ELR (cell line): ENCODE measurements around the gene GABRA1.

ENCODE experiments used
- DNase-seq: peaks from one replicate; pipeline ENCODE4 v3.0.0-alpha.2; 2015; ENCODE audit warnings: low read depth

Gene GABRA1

GRCh38 chr5:161847941-161848391, at the start of gene GABRA1:
Gene GABRA1 (plus strand): TSS chr5:161848120. CDS start chr5:161850811, 2,691 bp downstream.
- no peak for DNase-seq

- DNase-seq, result no peak
Observed at GRCh38 chr5:161799316-161799715, 48.6 kb upstream of the GABRA1 start.

GRCh38 chr5:161804263-161804662, 43.7 kb upstream of the GABRA1 start:
- no peak for DNase-seq

- DNase-seq, result no peak
Observed at GRCh38 chr5:161846746-161847145, 1.2 kb upstream of the GABRA1 start.

GRCh38 chr5:161847447-161847846, 473 bp upstream of the GABRA1 start:
- DNase-seq, result no peak

GRCh38 chr5:161850491-161850890, 2.6 kb downstream of the GABRA1 start:
- no peak for DNase-seq

GRCh38 chr5:161851691-161852299, 3.9 kb downstream of the GABRA1 start:
- DNase-seq, result peak; percentile 0

- DNase-seq, result no peak
Observed at GRCh38 chr5:161857358-161857757, 9.4 kb downstream of the GABRA1 start.

GRCh38 chr5:161863259-161863658, 15.3 kb downstream of the GABRA1 start:
- no peak for DNase-seq

GRCh38 chr5:161863811-161864210, 15.9 kb downstream of the GABRA1 start:
- DNase-seq, result no peak

GRCh38 chr5:161865510-161865909, 17.6 kb downstream of the GABRA1 start:
- no peak for DNase-seq

- no peak for DNase-seq
Observed at GRCh38 chr5:161889971-161890370, 42.1 kb downstream of the GABRA1 start.

- no peak for DNase-seq
Observed at GRCh38 chr5:161895514-161895913, 47.6 kb downstream of the GABRA1 start.

- no peak for DNase-seq
Observed at GRCh38 chr5:161897033-161897432, 49.1 kb downstream of the GABRA1 start.

- DNase-seq, result no peak
Observed at GRCh38 chr5:161899590-161899989, 51.7 kb downstream of the GABRA1 start.

GRCh38 chr5:161900981-161901380, 53.1 kb downstream of the GABRA1 start:
- DNase-seq, result no peak

GRCh38 chr5:161921781-161922180, 73.9 kb downstream of the GABRA1 start:
- no peak for DNase-seq

- DNase-seq, result no peak
Observed at GRCh38 chr5:161924270-161924669, 76.3 kb downstream of the GABRA1 start.

- DNase-seq, result no peak
Observed at GRCh38 chr5:161925960-161926359, 78.0 kb downstream of the GABRA1 start.

GRCh38 chr5:161934486-161934885, 86.6 kb downstream of the GABRA1 start:
- DNase-seq, result no peak

GRCh38 chr5:161944974-161945373, 97.1 kb downstream of the GABRA1 start:
- DNase-seq, result no peak

GRCh38 chr5:161946911-161947310, 99.0 kb downstream of the GABRA1 start:
- no peak for DNase-seq
